GM10248 (cell line): ENCODE measurements around the gene ZNF268.

Experiments used
- CTCF ChIA-PET: fragments of 300-600 bp; sonication (Branson Sonifier 250); formaldehyde crosslinking; extraction: SDS; loops from one replicate; lab custom pipeline; 2021; ENCODE audit warnings: antibody characterized with exemption; lab: Yijun Ruan, JAX
- POLR2A ChIA-PET: fragments of 350-650 bp; sonication (Branson Sonifier 250); formaldehyde crosslinking; extraction: SDS; loops from one replicate; lab custom pipeline; 2020; ENCODE audit warnings: antibody characterized with exemption; lab: Yijun Ruan, JAX
- DNase-seq: peaks from one replicate; pipeline ENCODE4 v3.0.0; 2012; ENCODE audit errors: extremely low spot score
- CTCF ChIP-seq: IDR thresholded peaks from 2 replicates; pipeline ENCODE4 v1.5.1; 2012; ENCODE audit warnings: mild to moderate bottlenecking, low read depth; ENCODE audit errors: extremely low read depth, missing control alignments, control extremely low read depth

ZNF268 gene

GRCh38 chr12:133174901-133175300 is 6.4 kb upstream of the ZNF268 start:
- CTCF ChIA-PET, result no interaction called here
- DNase-seq, result no peak
- TF ChIP-seq CTCF, result no peak
- POLR2A ChIA-PET, result no interaction called here

- TF ChIP-seq CTCF, result no peak
- ChIA-PET POLR2A (no interaction called here), CTCF (interaction anchor here (0.8 to 1.8 kb wide), 12 partner anchors 8 to 194 kb away, joined by 3 to 11 read pairs (median 4); partner anchors contain the start of genes ZNF10, ZNF26 and ZNF891)
- no peak for DNase-seq
These were observed 626 bp upstream of the ZNF268 start for GRCh38 chr12:133180669-133181068.

- DNase-seq, result no peak
- ChIA-PET POLR2A (no interaction called here), CTCF (interaction anchor here (2.1 kb wide), 1 partner anchor 9 kb away, joined by 10 read pairs; the partner anchor contains the start of gene ZNF268)
- TF ChIP-seq CTCF, result no peak
These were observed 8.9 kb downstream of the ZNF268 start for GRCh38 chr12:133190176-133190575.

GRCh38 chr12:133192847-133193246 is 11.6 kb downstream of the ZNF268 start:
- ChIA-PET POLR2A (no interaction called here), CTCF (no interaction called here)
- DNase-seq, result no peak
- no peak for TF ChIP-seq CTCF

- ChIA-PET POLR2A (no interaction called here), CTCF (interaction anchor here (1.6 kb wide), 1 partner anchor 51 kb away, joined by 5 read pairs; no protein-coding TSS in a partner anchor)
- no peak for DNase-seq
- TF ChIP-seq CTCF, result no peak
These were observed 20.6 kb downstream of the ZNF268 start for GRCh38 chr12:133201888-133202287.

GRCh38 chr12:133202493-133203343 is 21.4 kb downstream of the ZNF268 start:
- CTCF ChIA-PET, result interaction anchor here (1.0 to 1.6 kb wide), 3 partner anchors 14 to 52 kb away, joined by 3 to 5 read pairs (median 4); partner anchors contain the start of gene ZNF268
- DNase-seq, result no peak
- POLR2A ChIA-PET, result no interaction called here
- TF ChIP-seq CTCF, result no peak
